ENCODE measurements around the gene BDKRB1. TPM values are rescaled to one million over a fixed set of nuclear protein-coding genes. Genes with fewer than 3 reads are reported as not detected.

BDKRB1 gene
- total and polyA plus RNA-seq, 2 donors (not counting 3 experiments of a cell fraction or from before 2014, with no cell fraction given), result not detected

DNA sequence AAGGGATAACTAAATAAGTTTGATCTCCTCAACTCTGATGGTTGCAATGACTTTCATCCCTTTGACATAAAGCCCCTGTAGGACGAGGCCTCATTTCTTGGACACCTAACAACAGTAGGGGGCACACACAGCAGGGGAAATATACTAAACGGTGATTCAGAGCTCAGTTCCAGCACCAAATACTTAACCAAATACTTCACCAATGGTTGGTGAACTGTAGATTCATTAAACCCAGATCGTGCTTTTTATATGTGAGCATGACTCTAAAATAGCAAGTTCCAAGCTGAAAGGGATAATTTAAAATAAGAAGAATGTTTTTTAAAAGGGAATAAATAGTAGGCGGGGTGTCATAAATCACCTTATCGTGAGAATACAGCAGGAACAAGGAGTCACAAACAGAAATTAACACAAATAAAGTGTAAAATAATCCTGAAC is 53.9 kb downstream of the BDKRB1 start:
- FAIRE-seq (no peak), DNase-seq (ENCODE audit: low read depth, low spot score) (no peak)
- intact Hi-C loops (cut with micrococcal nuclease) (no loop called here), dilution Hi-C loops (cut with MboI; ENCODE audit: extremely low pct_ligation_motif_present, low sequenced_read_pairs) (no loop called here)
- ChIA-PET CTCF (interaction anchor here (1.0 to 1.1 kb wide), 2 partner anchors 111 to 114 kb away, joined by 4 to 8 read pairs; no protein-coding TSS in a partner anchor), POLR2A (no interaction called here)
- Histone ChIP-seq H3K27ac (ENCODE audit: insufficient read depth, low read depth, low read length) (no peak overlapping the region), H2AFZ (ENCODE audit: low read depth, low read length) (no peak overlapping the region), H3K4me3 (replicated peaks in 1 of 3; ENCODE audit: insufficient read depth in 1 of 3, low read depth in 1 of 3, low read length in 3 of 3) (no peak overlapping the region), H3K9me1 (replicated peaks; ENCODE audit: control insufficient read depth, extremely low read depth, insufficient read depth, low read length) (no peaks in the 10 kb centered on the region), H3K36me3 (ENCODE audit: control insufficient read depth in 2 of 2, extremely low read depth in 1 of 2, insufficient read depth in 2 of 2, low read length in 2 of 2) (peaks cover 3 to 8% of the 10 kb centered on the region in 2 experiments), H4K20me1 (replicated peaks; ENCODE audit: control insufficient read depth, extremely low read depth, insufficient read depth, low read length) (no peaks in the 10 kb centered on the region), H3K27me3 (ENCODE audit: control insufficient read depth in 2 of 2, insufficient read depth in 2 of 2, low read length in 2 of 2) (no peaks in the 10 kb centered on the region), H3K4me1 (ENCODE audit: control insufficient read depth, extremely low read depth, insufficient read depth, low read length) (no peaks in the 10 kb centered on the region), H3K79me2 (ENCODE audit: control insufficient read depth, insufficient read depth, low read length) (no peaks in the 10 kb centered on the region), H3K9me3 (replicated peaks; ENCODE audit: control insufficient read depth, insufficient read depth, low read length) (no peaks in the 10 kb centered on the region), H3K4me2 (ENCODE audit: insufficient read depth, low read length) (no peak overlapping the region), H3K9ac (replicated peaks; ENCODE audit: extremely low read depth, insufficient read depth, low read length) (no peak overlapping the region)
- no peak for TF ChIP-seq MYC (IDR thresholded peaks at IDR 0.05; ENCODE audit: low read depth, low read length)
- TF ChIP-seq, protein P1, sequence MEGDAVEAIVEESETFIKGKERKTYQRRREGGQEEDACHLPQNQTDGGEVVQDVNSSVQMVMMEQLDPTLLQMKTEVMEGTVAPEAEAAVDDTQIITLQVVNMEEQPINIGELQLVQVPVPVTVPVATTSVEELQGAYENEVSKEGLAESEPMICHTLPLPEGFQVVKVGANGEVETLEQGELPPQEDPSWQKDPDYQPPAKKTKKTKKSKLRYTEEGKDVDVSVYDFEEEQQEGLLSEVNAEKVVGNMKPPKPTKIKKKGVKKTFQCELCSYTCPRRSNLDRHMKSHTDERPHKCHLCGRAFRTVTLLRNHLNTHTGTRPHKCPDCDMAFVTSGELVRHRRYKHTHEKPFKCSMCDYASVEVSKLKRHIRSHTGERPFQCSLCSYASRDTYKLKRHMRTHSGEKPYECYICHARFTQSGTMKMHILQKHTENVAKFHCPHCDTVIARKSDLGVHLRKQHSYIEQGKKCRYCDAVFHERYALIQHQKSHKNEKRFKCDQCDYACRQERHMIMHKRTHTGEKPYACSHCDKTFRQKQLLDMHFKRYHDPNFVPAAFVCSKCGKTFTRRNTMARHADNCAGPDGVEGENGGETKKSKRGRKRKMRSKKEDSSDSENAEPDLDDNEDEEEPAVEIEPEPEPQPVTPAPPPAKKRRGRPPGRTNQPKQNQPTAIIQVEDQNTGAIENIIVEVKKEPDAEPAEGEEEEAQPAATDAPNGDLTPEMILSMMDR (IDR thresholded peaks at IDR 0.05; ENCODE audit: extremely low read depth in 1 of 2, insufficient read depth in 1 of 2, low read depth in 1 of 2, low read length in 2 of 2), result no peak
- no TSS peak for BruUV-seq (replicated peaks)

DNA sequence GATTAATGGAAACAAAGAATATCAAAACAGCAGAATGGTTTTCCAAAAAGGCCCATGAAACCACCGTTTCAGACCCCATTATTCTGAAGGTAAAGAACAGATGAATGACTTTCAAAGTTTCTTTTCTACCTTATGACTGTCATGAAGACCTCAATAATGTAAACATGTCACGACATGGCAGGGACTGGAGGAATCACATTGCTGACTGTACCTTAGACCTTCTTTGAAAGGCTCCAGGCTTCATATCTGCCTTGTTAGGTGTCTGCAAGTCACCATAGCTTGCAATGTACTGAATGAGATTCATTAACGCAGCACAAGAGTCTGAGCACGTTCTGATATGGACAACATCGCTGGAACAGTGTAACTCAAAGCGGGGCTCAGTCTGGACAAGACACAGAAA is 54.9 kb downstream of the BDKRB1 start:
- H3K4me2 ChIP-seq (ENCODE audit: insufficient read depth, low read length), result no peak overlapping the region
- H3K4me1 ChIP-seq (ENCODE audit: control insufficient read depth, extremely low read depth, insufficient read depth, low read length), result no peaks in the 10 kb centered on the region
- H3K36me3 ChIP-seq (ENCODE audit: control insufficient read depth in 2 of 2, extremely low read depth in 1 of 2, insufficient read depth in 2 of 2, low read length in 2 of 2), result peaks cover 8% of the 10 kb centered on the region in 2 experiments
- H3K79me2 ChIP-seq (ENCODE audit: control insufficient read depth, insufficient read depth, low read length), result no peaks in the 10 kb centered on the region
- no peaks in the 10 kb centered on the region for H3K9me3 ChIP-seq (replicated peaks; ENCODE audit: control insufficient read depth, insufficient read depth, low read length)
- intact Hi-C loops (cut with micrococcal nuclease), result no loop called here
- H2AFZ ChIP-seq (ENCODE audit: low read depth, low read length), result no peak overlapping the region
- H4K20me1 ChIP-seq (replicated peaks; ENCODE audit: control insufficient read depth, extremely low read depth, insufficient read depth, low read length), result no peaks in the 10 kb centered on the region
- no peaks in the 10 kb centered on the region for H3K9me1 ChIP-seq (replicated peaks; ENCODE audit: control insufficient read depth, extremely low read depth, insufficient read depth, low read length)
- ChIA-PET POLR2A (no interaction called here), CTCF (no interaction called here)
- TF ChIP-seq MAX (IDR thresholded peaks at IDR 0.05; ENCODE audit: insufficient read depth, insufficient read length), result no peak
- no peak for TF ChIP-seq FOS (IDR thresholded peaks at IDR 0.05; ENCODE audit: borderline replicate concordance, insufficient read depth, low read length)
- no peak for TF ChIP-seq JUN (IDR thresholded peaks at IDR 0.05; ENCODE audit: borderline replicate concordance, insufficient read depth, insufficient read length, low read depth)
- no peak overlapping the region for H3K9ac ChIP-seq (replicated peaks; ENCODE audit: extremely low read depth, insufficient read depth, low read length)
- no peak overlapping the region for H3K27ac ChIP-seq (ENCODE audit: insufficient read depth, low read depth, low read length)
- no peaks in the 10 kb centered on the region for H3K27me3 ChIP-seq (ENCODE audit: control insufficient read depth in 2 of 2, insufficient read depth in 2 of 2, low read length in 2 of 2)
- FAIRE-seq (no peak), DNase-seq (ENCODE audit: low read depth, low spot score) (no peak)
- no TSS peak for BruUV-seq (replicated peaks)
- no peak overlapping the region for H3K4me3 ChIP-seq (replicated peaks in 1 of 3; ENCODE audit: insufficient read depth in 1 of 3, low read depth in 1 of 3, low read length in 3 of 3)
- dilution Hi-C loops (cut with MboI; ENCODE audit: extremely low pct_ligation_motif_present, low sequenced_read_pairs), result no loop called here

Small RNAs within 50 kb of the gene (small RNA-seq; reads per million reads assigned to genes)
- not detected for gene CKS1BP1 (ENCODE audit: insufficient read depth, insufficient read length, low read depth, low replicate concordance)

Other genes starting within 250 kb of the BDKRB1 start
- gene C14orf132, start 216.8 kb upstream of the BDKRB1 start, total RNA-seq, result 3.6 and 7.6 TPM in 2 replicates
- 3.2 and 4.3 TPM in 2 replicates for gene C14orf132, start 216.8 kb upstream of the BDKRB1 start, polyA plus RNA-seq
- 0.39 and 0.77 TPM in 2 replicates for gene BDKRB2, start 51.4 kb upstream of the BDKRB1 start, total RNA-seq
- 0.08 and 0.22 TPM in 2 replicates for gene BDKRB2, start 51.4 kb upstream of the BDKRB1 start, polyA plus RNA-seq
- 17.8 and 18.3 TPM in 2 replicates for gene ATG2B, start 107.1 kb downstream of the BDKRB1 start, total RNA-seq
- 4.9 and 5.9 TPM in 2 replicates for gene ATG2B, start 107.1 kb downstream of the BDKRB1 start, polyA plus RNA-seq
- gene GSKIP, start 107.3 kb downstream of the BDKRB1 start, total RNA-seq, result 15.9 and 20.2 TPM in 2 replicates
- gene GSKIP, start 107.3 kb downstream of the BDKRB1 start, polyA plus RNA-seq, result 7.7 and 9.2 TPM in 2 replicates
- gene AK7, start 135.9 kb downstream of the BDKRB1 start, total RNA-seq, result 0.49 and 0.83 TPM in 2 replicates
- 0.18 and 0.51 TPM in 2 replicates for gene AK7, start 135.9 kb downstream of the BDKRB1 start, polyA plus RNA-seq
- gene PAPOLA, start 246.2 kb downstream of the BDKRB1 start, total RNA-seq, result 164 and 184 TPM in 2 replicates
- gene PAPOLA, start 246.2 kb downstream of the BDKRB1 start, polyA plus RNA-seq, result 75.4 and 80.3 TPM in 2 replicates